ENCODE measurements around the gene SHROOM3. TPM values are rescaled to one million over a fixed set of nuclear protein-coding genes. Genes with fewer than 3 reads are reported as not detected.

The SHROOM3 gene
- polyA plus RNA-seq, 1 experiment = 9.5 TPM

GRCh38 chr4:76435528-76436319 lies 695 bp downstream of the SHROOM3 start:
- Histone ChIP-seq H3K9me3 (ENCODE audit: control insufficient read depth, insufficient read depth, low read length) (no peaks in the 10 kb centered on the region), H3K27ac (ENCODE audit: low read depth, low read length) (no peak overlapping the region), H3K4me3 (ENCODE audit: low read depth, low read length) (no peak overlapping the region; the same call in 1 of the 2 replicates), H3K27me3 (ENCODE audit: control insufficient read depth, insufficient read depth, low read length) (peaks cover 35% of the 10 kb centered on the region)
- CTCF ChIA-PET = interaction anchor here (0.6 to 9.2 kb wide), 7 partner anchors 32 to 922 kb away, joined by 3 to 262 read pairs (median 7); no protein-coding TSS in a partner anchor
- no peak for DNase-seq (ENCODE audit: low read depth, low spot score)
- POLR2A ChIA-PET = no interaction called here
- TF ChIP-seq, protein P1, sequence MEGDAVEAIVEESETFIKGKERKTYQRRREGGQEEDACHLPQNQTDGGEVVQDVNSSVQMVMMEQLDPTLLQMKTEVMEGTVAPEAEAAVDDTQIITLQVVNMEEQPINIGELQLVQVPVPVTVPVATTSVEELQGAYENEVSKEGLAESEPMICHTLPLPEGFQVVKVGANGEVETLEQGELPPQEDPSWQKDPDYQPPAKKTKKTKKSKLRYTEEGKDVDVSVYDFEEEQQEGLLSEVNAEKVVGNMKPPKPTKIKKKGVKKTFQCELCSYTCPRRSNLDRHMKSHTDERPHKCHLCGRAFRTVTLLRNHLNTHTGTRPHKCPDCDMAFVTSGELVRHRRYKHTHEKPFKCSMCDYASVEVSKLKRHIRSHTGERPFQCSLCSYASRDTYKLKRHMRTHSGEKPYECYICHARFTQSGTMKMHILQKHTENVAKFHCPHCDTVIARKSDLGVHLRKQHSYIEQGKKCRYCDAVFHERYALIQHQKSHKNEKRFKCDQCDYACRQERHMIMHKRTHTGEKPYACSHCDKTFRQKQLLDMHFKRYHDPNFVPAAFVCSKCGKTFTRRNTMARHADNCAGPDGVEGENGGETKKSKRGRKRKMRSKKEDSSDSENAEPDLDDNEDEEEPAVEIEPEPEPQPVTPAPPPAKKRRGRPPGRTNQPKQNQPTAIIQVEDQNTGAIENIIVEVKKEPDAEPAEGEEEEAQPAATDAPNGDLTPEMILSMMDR (IDR thresholded peaks at IDR 0.05; ENCODE audit: low read depth, low read length) = no peak

- Histone ChIP-seq H3K4me3 (ENCODE audit: low read depth, low read length) (no peak overlapping the region), H3K27ac (ENCODE audit: low read depth, low read length) (no peak overlapping the region), H3K9me3 (ENCODE audit: control insufficient read depth, insufficient read depth, low read length) (no peaks in the 10 kb centered on the region), H3K27me3 (ENCODE audit: control insufficient read depth, insufficient read depth, low read length) (peaks cover 35% of the 10 kb centered on the region)
- CTCF ChIA-PET = interaction anchor here (0.8 to 4.1 kb wide), 2 partner anchors 9 to 65 kb away, joined by 3 to 13 read pairs; no protein-coding TSS in a partner anchor
- TF ChIP-seq, protein P1 (IDR thresholded peaks at IDR 0.05; ENCODE audit: low read depth, low read length) = no peak
- POLR2A ChIA-PET = no interaction called here
- DNase-seq (ENCODE audit: low read depth, low spot score) = no peak
Measured at GRCh38 chr4:76439491-76439890, 4.5 kb downstream of the SHROOM3 start.

- H3K27ac ChIP-seq (ENCODE audit: low read depth, low read length) = no peak overlapping the region
- no peak overlapping the region for H3K4me3 ChIP-seq (ENCODE audit: low read depth, low read length)
- H3K27me3 ChIP-seq (ENCODE audit: control insufficient read depth, insufficient read depth, low read length) = peaks cover 14% of the 10 kb centered on the region
- POLR2A ChIA-PET = no interaction called here
- TF ChIP-seq, protein P1 (IDR thresholded peaks at IDR 0.05; ENCODE audit: low read depth, low read length) = no peak
- CTCF ChIA-PET = interaction anchor here (1.3 to 4.1 kb wide), 2 partner anchors 11 to 62 kb away, joined by 3 to 13 read pairs; no protein-coding TSS in a partner anchor
- no peak for DNase-seq (ENCODE audit: low read depth, low spot score)
- H3K9me3 ChIP-seq (ENCODE audit: control insufficient read depth, insufficient read depth, low read length) = no peaks in the 10 kb centered on the region
Measured at GRCh38 chr4:76441881-76442280, 6.9 kb downstream of the SHROOM3 start.

DNA sequence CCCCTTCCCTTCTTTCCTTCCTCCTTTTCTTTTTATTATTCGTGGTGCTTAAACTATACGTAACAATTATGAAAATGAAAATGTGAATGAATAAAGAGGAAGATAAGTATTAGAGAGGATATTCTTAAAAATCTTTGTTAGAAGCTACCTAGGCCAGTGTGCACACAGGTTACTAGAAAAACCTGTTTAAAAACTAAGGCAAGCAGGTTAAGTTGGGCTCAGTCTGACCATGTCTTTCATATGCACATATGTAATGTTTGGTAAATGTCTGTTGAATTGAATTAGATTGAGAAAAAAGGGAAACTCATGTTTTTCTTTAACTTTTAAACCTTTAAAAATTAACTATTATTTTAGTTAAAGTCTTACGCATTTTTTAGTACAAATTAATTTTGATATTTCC lies 7.8 kb downstream of the SHROOM3 start:
- Histone ChIP-seq H3K4me3 (ENCODE audit: low read depth, low read length) (no peak overlapping the region), H3K27me3 (ENCODE audit: control insufficient read depth, insufficient read depth, low read length) (peaks cover 9% of the 10 kb centered on the region), H3K9me3 (ENCODE audit: control insufficient read depth, insufficient read depth, low read length) (no peaks in the 10 kb centered on the region), H3K27ac (ENCODE audit: low read depth, low read length) (no peak overlapping the region)
- TF ChIP-seq, protein P1 (IDR thresholded peaks at IDR 0.05; ENCODE audit: low read depth, low read length) = no peak
- POLR2A ChIA-PET = no interaction called here
- no peak for DNase-seq (ENCODE audit: low read depth, low spot score)
- CTCF ChIA-PET = interaction anchor here (4.1 kb wide), 1 partner anchor 12 kb away, joined by 13 read pairs; no protein-coding TSS in a partner anchor

GRCh38 chr4:76443376-76443775 lies 8.3 kb downstream of the SHROOM3 start:
- DNase-seq (ENCODE audit: low read depth, low spot score) = no peak
- no peak overlapping the region for H3K4me3 ChIP-seq (ENCODE audit: low read depth, low read length)
- ChIA-PET POLR2A (no interaction called here), CTCF (interaction anchor here (4.1 kb wide), 1 partner anchor 12 kb away, joined by 13 read pairs; no protein-coding TSS in a partner anchor)
- H3K27ac ChIP-seq (ENCODE audit: low read depth, low read length) = no peak overlapping the region
- peaks cover 6% of the 10 kb centered on the region for H3K27me3 ChIP-seq (ENCODE audit: control insufficient read depth, insufficient read depth, low read length)
- H3K9me3 ChIP-seq (ENCODE audit: control insufficient read depth, insufficient read depth, low read length) = no peaks in the 10 kb centered on the region
- TF ChIP-seq, protein P1 (IDR thresholded peaks at IDR 0.05; ENCODE audit: low read depth, low read length) = no peak
